G401 (cell line): ENCODE results near the gene PDPK1. TPM values are rescaled to one million over a fixed set of nuclear protein-coding genes. Genes with fewer than 3 reads are reported as not detected.
A peak's percentile ranks its signal among the peaks of the same experiment; 100 is the strongest.
"Not testable (repeated sequence)": the region's sequence is repeated elsewhere in the genome, so short reads cannot be mapped to it uniquely, and the experiment has no call there.

Source experiments
- DNase-seq: peaks from one replicate; pipeline ENCODE4 v3.0.0-alpha.2; 2015; ENCODE audit warnings: low spot score
- in situ Hi-C: cut with HindIII; loops from 2 replicates; pipeline ENCODE4 v1.10.0; 2016; ENCODE audit warnings: low sequenced_read_pairs, mixed read lengths
- total RNA-seq: library from RNA; depleted of rRNA; stranded (reverse); fragments of >200 nt; shearing (Covaris generic); gene quantifications from 2 replicates; pipeline ENCODE4 v1.2.3, GENCODE V29; 2014

PDPK1 gene
- total RNA-seq, 1 experiment from 2014 or later: 14.7 TPM

GRCh38 chr16:2598723-2599122 is 60.9 kb downstream of the PDPK1 start:
- no peak for DNase-seq
- in situ Hi-C loops: no loop called here

DNA sequence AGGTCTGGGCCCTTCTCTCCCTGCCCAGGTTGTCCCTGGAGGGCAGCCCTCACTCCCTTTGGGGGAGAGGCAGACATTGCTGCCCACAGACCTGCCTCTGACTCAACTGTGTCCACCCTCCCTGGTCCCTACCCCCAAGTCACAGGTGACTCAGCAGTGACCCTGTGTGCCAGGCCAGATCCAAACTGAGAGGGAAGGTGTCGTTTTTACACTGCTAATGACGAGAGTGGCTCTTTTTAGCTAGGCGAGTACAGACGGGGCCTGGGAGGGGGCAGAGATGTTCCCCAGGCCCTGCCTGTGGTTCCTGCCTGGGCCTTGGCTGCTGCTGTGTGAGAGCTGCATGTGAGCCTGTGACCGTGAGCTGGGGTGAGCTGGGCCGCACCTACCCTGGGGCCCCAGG is 61.3 kb downstream of the PDPK1 start:
- DNase-seq, in situ Hi-C loops: not testable (repeated sequence)

DNA sequence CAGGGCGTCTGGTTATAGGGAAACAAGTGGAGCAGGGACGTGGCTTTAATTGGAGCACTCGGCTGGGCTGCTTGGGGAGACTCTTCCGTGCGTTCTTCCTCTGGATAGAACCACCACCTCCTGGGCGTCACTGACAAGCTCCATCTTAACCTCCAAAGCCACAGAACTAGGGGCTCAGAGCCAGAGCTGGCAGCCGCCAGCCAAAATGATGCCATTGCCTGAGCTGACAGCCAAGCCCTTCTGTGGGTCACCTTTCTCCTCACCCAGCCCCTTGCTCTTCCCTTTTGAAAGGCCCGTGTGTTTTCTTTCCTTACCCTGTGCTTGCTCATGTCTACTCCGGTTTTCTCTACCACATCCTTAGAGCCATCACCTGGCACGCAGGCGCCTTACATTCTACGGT is 62.0 kb downstream of the PDPK1 start:
- in situ Hi-C loops: not testable (repeated sequence)

GRCh38 chr16:2601301-2602025 is 63.6 kb downstream of the PDPK1 start:
- DNase-seq, in situ Hi-C loops: not testable (repeated sequence)

More for the DNA sequence above, 62.0 kb downstream of the PDPK1 start:
- peak; percentile 52 for DNase-seq

DNA sequence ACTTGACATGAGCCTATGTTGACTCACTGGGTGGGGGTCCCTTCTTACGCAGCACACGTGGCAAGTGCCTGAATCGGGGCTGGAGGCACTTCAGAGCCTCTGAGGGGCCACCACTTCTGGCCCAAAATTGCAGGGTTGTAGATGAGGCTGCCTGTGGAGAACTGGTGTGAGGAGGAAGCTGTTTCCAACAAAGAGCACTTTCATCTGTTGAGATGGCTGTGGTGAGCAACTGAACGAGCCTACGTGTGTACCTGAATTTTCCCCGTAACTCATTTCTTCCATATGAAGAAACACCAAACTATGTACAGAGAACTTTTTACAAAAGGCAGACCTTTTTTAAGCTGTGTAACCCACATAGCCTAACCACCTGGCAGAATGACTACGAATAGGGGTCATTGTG is 64.4 kb downstream of the PDPK1 start:
- DNase-seq, in situ Hi-C loops: not testable (repeated sequence)

DNA sequence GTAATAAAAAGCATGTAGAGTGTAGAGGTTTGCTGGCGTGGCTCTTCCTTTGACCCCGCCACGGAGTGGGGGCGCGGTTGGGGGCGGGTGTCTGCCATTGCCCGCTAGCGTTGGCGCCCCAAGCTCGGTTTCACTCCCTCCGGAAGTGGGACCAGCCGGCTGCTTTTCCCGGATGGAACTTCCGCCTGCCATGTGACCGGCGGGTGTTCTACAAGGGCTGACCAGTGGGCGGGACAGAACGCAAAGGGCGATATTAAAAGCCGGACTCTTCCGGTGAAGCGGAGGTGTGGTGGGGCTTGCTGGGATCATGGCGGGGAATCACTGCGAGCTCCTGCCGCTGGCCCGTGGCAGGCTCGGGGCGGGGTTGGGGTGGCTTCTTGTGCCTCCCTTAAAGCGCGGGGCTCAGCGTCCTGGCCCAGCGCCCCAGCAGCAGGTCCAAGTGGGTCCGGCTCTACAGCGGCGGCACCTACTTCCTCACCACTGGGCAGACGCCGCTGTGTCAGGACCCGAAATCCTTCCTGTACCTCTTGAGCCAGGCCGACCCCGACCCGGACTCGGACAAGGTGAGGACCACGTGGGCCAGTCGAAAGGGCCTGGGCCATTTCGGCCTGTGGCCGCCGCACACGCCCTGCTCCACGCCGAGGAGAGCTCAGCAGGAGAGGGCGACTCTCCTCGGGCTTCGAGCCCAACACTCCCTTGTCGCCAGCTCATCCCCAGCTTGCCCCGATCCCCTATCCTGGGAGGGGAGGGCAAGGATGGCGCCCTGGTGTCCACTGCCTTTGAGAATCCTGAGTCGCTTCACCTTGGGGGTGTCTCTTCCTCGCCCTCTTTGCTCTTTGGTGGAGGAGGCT is 65.6 kb downstream of the PDPK1 start:
- in situ Hi-C loops: no loop called here
- peak; percentile 96 for DNase-seq

- DNase-seq, in situ Hi-C loops: not testable (repeated sequence)
These were observed 66.2 kb downstream of the PDPK1 start for GRCh38 chr16:2604016-2604369.

DNA sequence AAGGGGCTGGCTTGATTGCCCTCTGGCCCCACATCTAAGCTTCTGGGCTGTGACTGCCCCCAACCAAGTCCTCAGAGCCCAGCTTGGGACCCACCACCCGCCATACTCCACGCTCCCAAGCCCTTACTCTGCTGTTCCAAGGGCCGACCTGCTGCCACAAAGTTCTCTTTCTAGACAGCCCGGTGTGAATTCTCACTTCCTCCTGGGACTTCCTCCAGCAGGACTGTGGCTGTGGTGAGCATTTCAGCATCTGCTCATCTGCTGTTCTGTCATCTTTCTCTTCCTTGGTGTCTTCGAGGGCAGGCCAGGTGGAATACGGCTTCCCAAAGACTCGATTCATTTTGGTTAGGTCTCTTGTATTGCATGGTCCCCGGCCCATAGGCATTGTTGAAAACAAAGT is 69.0 kb downstream of the PDPK1 start:
- DNase-seq, in situ Hi-C loops: not testable (repeated sequence)

GRCh38 chr16:2609345-2609744 is 71.5 kb downstream of the PDPK1 start:
- in situ Hi-C loops, DNase-seq: not testable (repeated sequence)

DNA sequence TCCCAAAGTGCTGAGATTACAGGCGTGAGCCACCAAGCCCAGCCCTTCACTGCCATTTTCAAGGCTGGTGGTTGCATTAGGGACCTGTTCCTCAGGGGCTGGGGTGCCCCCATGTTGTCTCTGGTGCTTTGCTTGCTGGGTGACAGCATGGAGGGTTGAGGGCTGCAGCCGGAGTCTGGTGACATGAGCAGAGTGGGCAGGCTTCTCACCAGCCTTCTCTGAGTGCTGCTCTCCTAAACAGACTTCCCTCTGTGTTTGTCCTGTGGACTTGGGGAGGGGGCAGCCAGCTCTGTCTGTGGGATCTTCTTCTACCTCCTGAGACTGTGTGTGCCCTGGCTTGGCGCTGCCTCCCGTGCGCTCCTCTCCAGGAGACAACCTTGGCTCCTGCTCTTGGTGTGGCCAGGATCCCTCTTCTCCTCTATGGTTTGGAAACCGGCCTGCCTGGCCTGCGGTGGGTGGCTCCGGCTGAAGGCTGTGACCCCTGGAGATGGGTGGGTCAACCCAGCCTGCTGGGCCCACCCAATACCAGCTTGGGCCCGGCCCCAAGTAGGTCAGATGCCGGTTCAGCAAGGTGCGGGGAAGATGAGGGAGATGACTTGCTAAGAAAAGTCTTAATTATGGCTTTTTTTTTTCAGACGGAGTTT is 72.1 kb downstream of the PDPK1 start:
- DNase-seq: no peak
- in situ Hi-C loops: no loop called here

- in situ Hi-C loops: no loop called here
- DNase-seq: no peak
These were observed 73.1 kb downstream of the PDPK1 start for GRCh38 chr16:2610781-2611498.

DNA sequence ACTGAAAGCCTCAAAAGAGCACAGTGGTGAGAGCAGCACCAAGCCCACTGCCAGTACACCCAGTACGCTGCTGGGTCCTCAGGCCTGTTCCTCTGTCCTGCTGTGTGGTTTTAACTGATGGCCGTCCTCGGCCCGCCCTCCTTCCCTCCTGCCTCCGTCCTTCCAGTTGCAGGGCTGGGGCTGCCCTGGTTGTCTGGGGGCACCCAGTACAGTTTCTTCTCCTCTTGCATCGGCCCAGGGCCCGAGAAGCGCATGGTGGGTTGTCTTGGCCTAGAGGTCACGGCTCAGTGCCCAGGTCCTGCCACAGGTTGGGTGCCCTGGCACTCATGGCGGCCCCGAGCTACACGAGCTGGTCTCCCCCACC is 73.7 kb downstream of the PDPK1 start:
- in situ Hi-C loops: no loop called here
- DNase-seq: no peak

GRCh38 chr16:2611877-2612276 is 74.1 kb downstream of the PDPK1 start:
- in situ Hi-C loops, DNase-seq: not testable (repeated sequence)

- DNase-seq, in situ Hi-C loops: not testable (repeated sequence)
These were observed 75.4 kb downstream of the PDPK1 start for GRCh38 chr16:2613251-2613650.

DNA sequence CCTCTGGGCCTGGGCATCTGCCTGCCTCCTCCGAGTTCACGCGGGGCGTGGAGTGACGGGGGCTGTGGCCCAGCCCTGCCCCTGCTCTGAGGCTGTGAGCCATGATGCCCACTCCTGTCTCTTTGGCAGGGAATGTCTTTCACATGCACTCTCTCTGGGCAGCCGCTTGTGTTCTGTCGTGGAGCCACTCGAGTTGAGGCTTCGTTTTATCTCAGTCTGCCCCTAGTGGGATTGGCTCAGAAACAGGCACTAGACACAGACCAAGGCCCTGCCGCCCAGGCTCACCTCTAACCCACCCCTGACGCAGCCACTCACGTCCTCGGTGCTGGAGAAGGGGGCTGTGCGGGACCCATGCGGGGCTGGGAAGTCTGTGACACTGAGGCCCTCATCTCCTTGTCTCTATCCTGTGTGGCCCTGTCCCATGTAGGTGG is 77.0 kb downstream of the PDPK1 start:
- no peak for DNase-seq
- in situ Hi-C loops: no loop called here

DNA sequence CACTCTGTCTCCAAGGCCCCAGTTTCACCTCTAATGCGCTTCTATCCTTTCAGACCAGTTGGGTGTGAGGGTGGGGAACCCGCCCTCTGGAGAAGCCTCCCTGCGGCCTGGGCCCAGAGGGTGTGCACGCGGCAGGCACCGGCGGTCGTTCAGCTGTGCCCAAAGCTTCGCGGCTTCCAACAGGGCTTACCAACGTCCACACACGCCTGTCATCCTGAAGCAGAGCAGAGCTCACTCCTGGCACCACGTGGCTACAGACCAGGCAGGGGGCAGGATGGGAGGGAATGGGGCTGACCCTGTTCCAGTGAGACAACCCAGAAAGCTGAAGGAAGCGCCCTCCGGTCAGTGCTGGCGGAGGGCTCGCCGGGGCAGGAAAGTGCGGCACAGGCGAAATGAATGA is 81.1 kb downstream of the PDPK1 start:
- DNase-seq, in situ Hi-C loops: not testable (repeated sequence)

DNA sequence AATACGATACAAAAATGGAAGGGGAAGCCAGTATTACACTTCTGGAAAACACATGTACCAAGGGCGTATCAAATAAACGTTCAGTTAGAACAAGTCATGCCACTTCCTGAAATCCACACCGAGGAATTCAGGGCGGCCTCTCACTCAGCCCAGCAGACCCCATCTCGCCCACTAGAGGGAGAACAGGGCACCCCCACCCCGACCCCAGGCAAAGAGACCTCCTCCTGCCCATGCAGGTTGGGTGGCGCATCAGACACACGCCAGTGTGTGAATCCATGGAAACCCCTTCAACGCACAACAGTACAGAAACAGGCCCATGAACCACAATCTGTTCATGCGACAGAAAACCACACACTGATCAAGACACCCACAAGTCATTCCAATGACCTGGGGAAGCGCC is 81.8 kb downstream of the PDPK1 start:
- DNase-seq, in situ Hi-C loops: not testable (repeated sequence)

DNA sequence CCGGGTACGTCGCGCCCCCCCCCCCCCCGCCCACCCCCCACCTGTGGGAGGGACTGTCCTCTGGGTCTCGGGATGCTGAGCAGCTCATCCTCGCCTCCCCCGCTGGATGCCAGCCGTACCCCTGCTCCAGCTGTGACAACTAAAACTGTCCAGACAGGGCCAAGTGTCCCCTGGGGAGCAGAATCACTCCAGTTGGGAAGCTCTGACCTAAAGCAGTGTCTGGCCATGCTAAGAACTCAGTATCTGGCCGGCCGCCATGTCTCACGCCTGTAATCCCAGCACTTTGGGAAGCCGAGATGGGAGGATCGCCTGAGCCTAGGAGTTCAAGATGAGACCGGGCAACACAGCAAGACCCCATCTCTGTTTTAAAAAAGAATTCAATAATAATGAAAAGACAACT is 83.0 kb downstream of the PDPK1 start:
- in situ Hi-C loops, DNase-seq: not testable (repeated sequence)

GRCh38 chr16:2621395-2621794 is 83.6 kb downstream of the PDPK1 start:
- in situ Hi-C loops, DNase-seq: not testable (repeated sequence)
